Gastroesophageal sphincter (tissue), 3 donors: Measurements from ENCODE around the gene SLC16A6.

Source experiments
- EP300 ChIP-seq: sonication (generic); formaldehyde crosslinking; IDR thresholded peaks from one replicate; pipeline ENCODE4 v1.6.1; 2017; ENCODE audit warnings: antibody characterized with exemption, mild to moderate bottlenecking
- POLR2A ChIP-seq, 2 donors: fragments of 450-650 bp; IDR thresholded peaks; one replicate each; pipeline ENCODE4 v1.6.1; 2017; ENCODE audit warnings: antibody characterized with exemption in 2 of 2, mild to moderate bottlenecking in 2 of 2, moderate library complexity in 1 of 2
- POLR2AphosphoS5 ChIP-seq: sonication (generic); formaldehyde crosslinking; IDR thresholded peaks from one replicate; pipeline ENCODE4 v1.6.1; 2017; ENCODE audit warnings: antibody characterized with exemption
- TF ChIP-seq, protein P1 (sequence below), 4 experiments: fragments of 200-600 bp in 2 of 4; fragments of 450-650 bp in 2 of 4; sonication (generic) in 1 of 4; IDR thresholded peaks; one replicate each; pipeline ENCODE4 v1.5.1; 2017 to 2019; ENCODE audit warnings: antibody characterized with exemption in 4 of 4, mild to moderate bottlenecking in 2 of 4, moderate library complexity in 2 of 4

- TF ChIP-seq, protein P1, sequence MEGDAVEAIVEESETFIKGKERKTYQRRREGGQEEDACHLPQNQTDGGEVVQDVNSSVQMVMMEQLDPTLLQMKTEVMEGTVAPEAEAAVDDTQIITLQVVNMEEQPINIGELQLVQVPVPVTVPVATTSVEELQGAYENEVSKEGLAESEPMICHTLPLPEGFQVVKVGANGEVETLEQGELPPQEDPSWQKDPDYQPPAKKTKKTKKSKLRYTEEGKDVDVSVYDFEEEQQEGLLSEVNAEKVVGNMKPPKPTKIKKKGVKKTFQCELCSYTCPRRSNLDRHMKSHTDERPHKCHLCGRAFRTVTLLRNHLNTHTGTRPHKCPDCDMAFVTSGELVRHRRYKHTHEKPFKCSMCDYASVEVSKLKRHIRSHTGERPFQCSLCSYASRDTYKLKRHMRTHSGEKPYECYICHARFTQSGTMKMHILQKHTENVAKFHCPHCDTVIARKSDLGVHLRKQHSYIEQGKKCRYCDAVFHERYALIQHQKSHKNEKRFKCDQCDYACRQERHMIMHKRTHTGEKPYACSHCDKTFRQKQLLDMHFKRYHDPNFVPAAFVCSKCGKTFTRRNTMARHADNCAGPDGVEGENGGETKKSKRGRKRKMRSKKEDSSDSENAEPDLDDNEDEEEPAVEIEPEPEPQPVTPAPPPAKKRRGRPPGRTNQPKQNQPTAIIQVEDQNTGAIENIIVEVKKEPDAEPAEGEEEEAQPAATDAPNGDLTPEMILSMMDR (IDR thresholded peaks at IDR 0.05): no peak
- TF ChIP-seq POLR2A (IDR thresholded peaks at IDR 0.05) (no peak), EP300 (no peak), POLR2AphosphoS5 (no peak)
Observed at GRCh38 chr17:68294196-68294555, 3.2 kb upstream of the SLC16A6 start.
